Measurements from ENCODE around the gene KPNA2. TPM values are rescaled to one million over a fixed set of nuclear protein-coding genes. Genes with fewer than 3 reads are reported as not detected.

KPNA2 gene
- total and polyA plus RNA-seq, 9 of the 15 experiments (the other 6 are each of a cell fraction or from before 2014, with no cell fraction given), result 132 to 984 (median 241) TPM

DNA sequence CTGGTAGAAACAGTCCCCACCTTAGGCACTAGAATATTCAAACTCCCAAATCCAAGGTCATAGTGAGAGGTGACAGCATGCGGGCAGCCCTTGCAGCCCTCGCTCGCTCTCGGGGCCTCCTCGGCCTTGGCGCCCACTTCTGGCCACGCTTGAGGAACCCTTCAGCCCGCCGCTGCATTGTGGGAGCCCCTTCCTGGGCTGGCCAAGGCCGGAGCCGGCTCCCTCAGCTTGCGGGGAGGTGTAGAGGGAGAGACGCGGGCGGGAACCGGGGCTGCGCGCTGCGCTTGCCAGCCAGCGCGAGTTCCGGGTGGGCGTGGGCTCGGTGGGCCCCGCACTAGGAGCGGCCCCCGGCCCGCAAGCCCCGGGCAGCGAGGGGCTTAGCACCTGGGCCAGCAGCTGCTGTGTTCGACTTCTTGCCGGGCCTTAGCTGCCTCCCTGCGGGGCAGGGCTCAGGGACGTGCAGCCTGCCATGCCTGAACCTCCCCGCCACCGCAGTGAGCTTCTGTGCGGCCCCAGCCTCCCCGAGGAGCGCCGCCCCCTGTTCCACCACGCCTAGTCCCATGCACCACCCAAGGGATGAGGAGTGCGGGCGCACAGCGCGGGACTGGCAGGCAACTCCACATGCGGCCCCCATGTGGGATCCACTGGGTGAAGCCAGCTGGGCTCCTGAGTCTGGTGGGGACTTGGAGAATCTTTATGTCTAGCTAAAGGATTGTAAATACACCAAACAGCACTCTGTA, 45.0 kb downstream of the KPNA2 start (continued):
- TF ChIP-seq, protein P1, sequence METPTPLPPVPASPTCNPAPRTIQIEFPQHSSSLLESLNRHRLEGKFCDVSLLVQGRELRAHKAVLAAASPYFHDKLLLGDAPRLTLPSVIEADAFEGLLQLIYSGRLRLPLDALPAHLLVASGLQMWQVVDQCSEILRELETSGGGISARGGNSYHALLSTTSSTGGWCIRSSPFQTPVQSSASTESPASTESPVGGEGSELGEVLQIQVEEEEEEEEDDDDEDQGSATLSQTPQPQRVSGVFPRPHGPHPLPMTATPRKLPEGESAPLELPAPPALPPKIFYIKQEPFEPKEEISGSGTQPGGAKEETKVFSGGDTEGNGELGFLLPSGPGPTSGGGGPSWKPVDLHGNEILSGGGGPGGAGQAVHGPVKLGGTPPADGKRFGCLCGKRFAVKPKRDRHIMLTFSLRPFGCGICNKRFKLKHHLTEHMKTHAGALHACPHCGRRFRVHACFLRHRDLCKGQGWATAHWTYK (CRISPR knock-in tag; IDR thresholded peaks at IDR 0.05), result no peak
- TF ChIP-seq, protein P2, sequence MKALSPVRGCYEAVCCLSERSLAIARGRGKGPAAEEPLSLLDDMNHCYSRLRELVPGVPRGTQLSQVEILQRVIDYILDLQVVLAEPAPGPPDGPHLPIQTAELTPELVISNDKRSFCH (CRISPR knock-in tag; IDR thresholded peaks at IDR 0.05), result no peak
- TF ChIP-seq, protein P2 (tag; IDR thresholded peaks at IDR 0.05), result no peak
- TF ChIP-seq POLR2H (tag; IDR thresholded peaks at IDR 0.05; ENCODE audit: low read depth) (no peak), CBX8 (IDR thresholded peaks at IDR 0.05; ENCODE audit: borderline replicate concordance, extremely low read depth, low read depth, low read length, poor library complexity, severe bottlenecking) (no peak), MEF2D (tag; conservative IDR thresholded peaks at IDR 0.05; ENCODE audit: low read depth) (no peak), SIN3B (IDR thresholded peaks at IDR 0.05; ENCODE audit: low read depth) (no peak), ZNF445 (CRISPR knock-in tag; IDR thresholded peaks at IDR 0.05; ENCODE audit: low read depth) (no peak), ZKSCAN1 (IDR thresholded peaks at IDR 0.05; ENCODE audit: low read depth, low read length) (no peak), EHMT2 (IDR thresholded peaks at IDR 0.05) (no peak), FOS (IDR thresholded peaks at IDR 0.05; ENCODE audit: extremely low read depth, insufficient read length) (no peak), ZNF311 (CRISPR knock-in tag; IDR thresholded peaks at IDR 0.05) (no peak), RBFOX2 (IDR thresholded peaks at IDR 0.05; ENCODE audit: low read depth, low read length) (no peak)
- TF ChIP-seq, protein P3, sequence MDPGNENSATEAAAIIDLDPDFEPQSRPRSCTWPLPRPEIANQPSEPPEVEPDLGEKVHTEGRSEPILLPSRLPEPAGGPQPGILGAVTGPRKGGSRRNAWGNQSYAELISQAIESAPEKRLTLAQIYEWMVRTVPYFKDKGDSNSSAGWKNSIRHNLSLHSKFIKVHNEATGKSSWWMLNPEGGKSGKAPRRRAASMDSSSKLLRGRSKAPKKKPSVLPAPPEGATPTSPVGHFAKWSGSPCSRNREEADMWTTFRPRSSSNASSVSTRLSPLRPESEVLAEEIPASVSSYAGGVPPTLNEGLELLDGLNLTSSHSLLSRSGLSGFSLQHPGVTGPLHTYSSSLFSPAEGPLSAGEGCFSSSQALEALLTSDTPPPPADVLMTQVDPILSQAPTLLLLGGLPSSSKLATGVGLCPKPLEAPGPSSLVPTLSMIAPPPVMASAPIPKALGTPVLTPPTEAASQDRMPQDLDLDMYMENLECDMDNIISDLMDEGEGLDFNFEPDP (CRISPR knock-in tag; IDR thresholded peaks at IDR 0.05), result no peak

All from K562 (cell line).